WTC11 (cell line): ENCODE data around the gene LIN7C.

Experiments used
- ATF1 ChIP-seq: sonication (generic); formaldehyde crosslinking; IDR thresholded peaks from 2 replicates; pipeline ENCODE4 v1.8.1; 2023; ENCODE audit warnings: mild to moderate bottlenecking, moderate library complexity, missing genetic modification reagents
- CREB1 ChIP-seq: sonication (generic); formaldehyde crosslinking; IDR thresholded peaks from 2 replicates; pipeline ENCODE4 v1.8.0; 2023; ENCODE audit warnings: mild to moderate bottlenecking, missing genetic modification reagents
- CTCF ChIP-seq: fragments of 200-600 bp; IDR thresholded peaks from 2 replicates; pipeline ENCODE4 v1.8.0; 2022; ENCODE audit warnings: antibody characterized with exemption
- PREB ChIP-seq: sonication (generic); formaldehyde crosslinking; IDR thresholded peaks from 2 replicates; pipeline ENCODE4 v1.8.1; 2022; ENCODE audit warnings: mild to moderate bottlenecking, missing genetic modification reagents, moderate library complexity, borderline replicate concordance
- SP1 ChIP-seq: sonication (generic); formaldehyde crosslinking; conservative IDR thresholded peaks from 2 replicates; pipeline ENCODE4 v1.8.1; 2022; ENCODE audit warnings: missing genetic modification reagents
- TP53 ChIP-seq: sonication (generic); formaldehyde crosslinking; IDR thresholded peaks from 2 replicates; pipeline ENCODE4 v1.8.1; 2023; ENCODE audit warnings: mild to moderate bottlenecking, missing genetic modification reagents
- TF ChIP-seq, protein P1 (sequence below): sonication (generic); formaldehyde crosslinking; IDR thresholded peaks from 2 replicates; pipeline ENCODE4 v1.8.1; 2023; ENCODE audit warnings: mild to moderate bottlenecking, missing genetic modification reagents
- TF ChIP-seq, protein P2 (sequence below): sonication (generic); formaldehyde crosslinking; IDR thresholded peaks from 2 replicates; pipeline ENCODE4 v1.8.0; 2023; ENCODE audit warnings: missing genetic modification reagents

DNA sequence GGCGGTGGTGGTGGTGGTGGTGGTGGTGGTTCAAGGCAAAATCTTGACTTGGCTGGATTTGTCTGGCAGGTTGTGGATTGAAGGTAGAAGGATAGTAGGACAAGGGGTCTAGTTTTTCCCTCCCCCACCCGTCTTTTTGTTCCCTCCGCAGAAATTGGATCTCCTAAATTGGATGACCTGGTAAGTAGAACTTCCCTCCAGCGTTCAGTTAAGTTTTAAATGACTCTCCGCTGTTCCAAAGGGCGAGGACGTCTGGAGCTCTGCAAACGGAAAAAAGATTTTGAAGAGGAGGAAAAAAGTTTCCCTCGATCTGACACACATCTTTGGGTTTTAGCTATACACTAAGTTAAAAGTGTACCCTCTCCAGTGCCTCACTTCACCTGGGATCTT is 33.6 kb downstream of the LIN7C start:
- TF ChIP-seq PREB (CRISPR knock-in tag) (no peak), CTCF (no peak), CREB1 (CRISPR knock-in tag) (no peak), SP1 (CRISPR knock-in tag) (no peak), ATF1 (CRISPR knock-in tag) (no peak), TP53 (CRISPR knock-in tag) (no peak)
- TF ChIP-seq, protein P1, sequence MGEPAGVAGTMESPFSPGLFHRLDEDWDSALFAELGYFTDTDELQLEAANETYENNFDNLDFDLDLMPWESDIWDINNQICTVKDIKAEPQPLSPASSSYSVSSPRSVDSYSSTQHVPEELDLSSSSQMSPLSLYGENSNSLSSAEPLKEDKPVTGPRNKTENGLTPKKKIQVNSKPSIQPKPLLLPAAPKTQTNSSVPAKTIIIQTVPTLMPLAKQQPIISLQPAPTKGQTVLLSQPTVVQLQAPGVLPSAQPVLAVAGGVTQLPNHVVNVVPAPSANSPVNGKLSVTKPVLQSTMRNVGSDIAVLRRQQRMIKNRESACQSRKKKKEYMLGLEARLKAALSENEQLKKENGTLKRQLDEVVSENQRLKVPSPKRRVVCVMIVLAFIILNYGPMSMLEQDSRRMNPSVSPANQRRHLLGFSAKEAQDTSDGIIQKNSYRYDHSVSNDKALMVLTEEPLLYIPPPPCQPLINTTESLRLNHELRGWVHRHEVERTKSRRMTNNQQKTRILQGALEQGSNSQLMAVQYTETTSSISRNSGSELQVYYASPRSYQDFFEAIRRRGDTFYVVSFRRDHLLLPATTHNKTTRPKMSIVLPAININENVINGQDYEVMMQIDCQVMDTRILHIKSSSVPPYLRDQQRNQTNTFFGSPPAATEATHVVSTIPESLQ, result no peak
- TF ChIP-seq, protein P2, sequence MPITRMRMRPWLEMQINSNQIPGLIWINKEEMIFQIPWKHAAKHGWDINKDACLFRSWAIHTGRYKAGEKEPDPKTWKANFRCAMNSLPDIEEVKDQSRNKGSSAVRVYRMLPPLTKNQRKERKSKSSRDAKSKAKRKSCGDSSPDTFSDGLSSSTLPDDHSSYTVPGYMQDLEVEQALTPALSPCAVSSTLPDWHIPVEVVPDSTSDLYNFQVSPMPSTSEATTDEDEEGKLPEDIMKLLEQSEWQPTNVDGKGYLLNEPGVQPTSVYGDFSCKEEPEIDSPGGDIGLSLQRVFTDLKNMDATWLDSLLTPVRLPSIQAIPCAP (CRISPR knock-in tag), result no peak
